ENCODE data around the gene NAT9.

NAT9 gene

GRCh38 chr17:74744714-74745547, 31.2 kb downstream of the NAT9 start (continued):
- no peak for TF ChIP-seq REST (tag by site-specific recombination; IDR thresholded peaks at IDR 0.05)
- TF ChIP-seq ZNF248 (tag by site-specific recombination; IDR thresholded peaks at IDR 0.05): no peak
- no peak for TF ChIP-seq ZNF23 (tag by site-specific recombination; IDR thresholded peaks at IDR 0.05; ENCODE audit: borderline replicate concordance)
- no peak for TF ChIP-seq MYNN (tag by site-specific recombination; IDR thresholded peaks at IDR 0.05; ENCODE audit: borderline replicate concordance)
- TF ChIP-seq ZNF624 (tag by site-specific recombination; IDR thresholded peaks at IDR 0.05): no peak
- no peak for TF ChIP-seq ZNF830 (tag by site-specific recombination; IDR thresholded peaks at IDR 0.05; ENCODE audit: low read depth)
- TF ChIP-seq GLI4 (tag by site-specific recombination; IDR thresholded peaks at IDR 0.05): no peak
- no peak for TF ChIP-seq ZNF26 (tag by site-specific recombination; IDR thresholded peaks at IDR 0.05)
- TF ChIP-seq TCF7L2 (IDR thresholded peaks at IDR 0.05; ENCODE audit: borderline replicate concordance, low read depth, low read length): no peak
- TF ChIP-seq ZNF112 (tag by site-specific recombination; IDR thresholded peaks at IDR 0.05): no peak
- no peak for TF ChIP-seq INSM2 (tag by site-specific recombination; IDR thresholded peaks at IDR 0.05)
- no peak for TF ChIP-seq ZNF19 (tag by site-specific recombination; IDR thresholded peaks at IDR 0.05; ENCODE audit: low read depth)
- TF ChIP-seq ZNF785 (tag by site-specific recombination; IDR thresholded peaks at IDR 0.05): no peak
- TF ChIP-seq ZNF37A (tag by site-specific recombination; IDR thresholded peaks at IDR 0.05): no peak
- no peak for TF ChIP-seq ZNF18 (tag by site-specific recombination; IDR thresholded peaks at IDR 0.05)
- no peak for TF ChIP-seq SP2 (tag by site-specific recombination; IDR thresholded peaks at IDR 0.05)
- TF ChIP-seq SP3 (tag by site-specific recombination; IDR thresholded peaks at IDR 0.05): no peak
- TF ChIP-seq ZNF214 (tag by site-specific recombination; IDR thresholded peaks at IDR 0.05; ENCODE audit: borderline replicate concordance): no peak
- no peak for TF ChIP-seq ZNF350 (tag by site-specific recombination; IDR thresholded peaks at IDR 0.05)
- no peak for TF ChIP-seq ZNF529 (tag by site-specific recombination; IDR thresholded peaks at IDR 0.05; ENCODE audit: insufficient replicate concordance)
- no peak for TF ChIP-seq ZNF404 (tag by site-specific recombination; IDR thresholded peaks at IDR 0.05)
- no peak for TF ChIP-seq ZNF544 (tag by site-specific recombination; IDR thresholded peaks at IDR 0.05)
- TF ChIP-seq HOXC10 (CRISPR knock-in tag; IDR thresholded peaks at IDR 0.05): no peak
- no peak for TF ChIP-seq ZNF157 (tag by site-specific recombination; IDR thresholded peaks at IDR 0.05)
- no peak for TF ChIP-seq YY2 (tag by site-specific recombination; IDR thresholded peaks at IDR 0.05)
- no peak for TF ChIP-seq ZNF473 (tag by site-specific recombination; IDR thresholded peaks at IDR 0.05)
- peak; percentile 67; the same call in 1 of the 2 replicates for TF ChIP-seq ZEB2 (tag by site-specific recombination; IDR thresholded peaks at IDR 0.05)
- TF ChIP-seq ELK4 (IDR thresholded peaks at IDR 0.05; ENCODE audit: borderline replicate concordance, low read depth, low read length): no peak
- TF ChIP-seq ZNF292 (tag by site-specific recombination; IDR thresholded peaks at IDR 0.05; ENCODE audit: borderline replicate concordance, low read depth): no peak
- TF ChIP-seq ZNF169 (tag by site-specific recombination; IDR thresholded peaks at IDR 0.05): no peak
